ENCODE data around the gene TRPM8.
"Not testable (repeated sequence)": the region's sequence is repeated elsewhere in the genome, so short reads cannot be mapped to it uniquely, and the experiment has no call there.

The TRPM8 gene

DNA sequence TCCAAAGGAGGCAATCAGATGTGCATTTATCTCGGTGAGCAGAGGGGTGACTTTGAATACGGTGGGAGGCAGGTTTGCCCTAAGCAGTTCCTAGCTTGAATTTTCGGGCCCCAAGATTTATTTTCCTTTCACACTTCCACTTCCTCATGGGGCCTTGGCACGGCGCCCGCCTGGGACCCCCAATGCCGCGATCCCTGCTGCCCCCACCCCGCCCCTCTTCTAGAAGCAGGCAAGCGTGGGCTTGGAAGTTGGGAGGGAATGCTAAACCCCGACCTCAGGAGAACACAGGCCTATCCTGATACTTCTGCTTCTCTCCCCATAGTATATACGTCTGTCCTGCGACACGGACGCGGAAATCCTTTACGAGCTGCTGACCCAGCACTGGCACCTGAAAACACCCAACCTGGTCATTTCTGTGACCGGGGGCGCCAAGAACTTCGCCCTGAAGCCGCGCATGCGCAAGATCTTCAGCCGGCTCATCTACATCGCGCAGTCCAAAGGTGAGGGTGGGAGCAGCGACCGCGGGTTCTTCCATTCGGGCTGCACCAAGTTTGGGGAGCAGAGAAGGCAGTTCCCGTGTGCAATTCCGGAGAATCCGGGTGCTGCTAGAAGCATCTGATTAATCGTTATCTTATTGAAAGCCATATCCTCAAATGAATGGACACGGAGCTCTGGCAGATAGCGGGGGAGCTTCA, 21.6 kb downstream of the TRPM8 start:
- no peak for DNase-seq (ENCODE audit: low read depth in 2 of 2)

GRCh38 chr2:233940376-233941276, 23.5 kb downstream of the TRPM8 start:
- no peak for DNase-seq (ENCODE audit: low read depth in 2 of 2)

GRCh38 chr2:233942731-233943130, 25.6 kb downstream of the TRPM8 start:
- DNase-seq (ENCODE audit: low read depth in 2 of 2): no peak

- no peak for DNase-seq (ENCODE audit: low read depth in 2 of 2)
Observed at GRCh38 chr2:233944269-233944668, 27.1 kb downstream of the TRPM8 start.

DNA sequence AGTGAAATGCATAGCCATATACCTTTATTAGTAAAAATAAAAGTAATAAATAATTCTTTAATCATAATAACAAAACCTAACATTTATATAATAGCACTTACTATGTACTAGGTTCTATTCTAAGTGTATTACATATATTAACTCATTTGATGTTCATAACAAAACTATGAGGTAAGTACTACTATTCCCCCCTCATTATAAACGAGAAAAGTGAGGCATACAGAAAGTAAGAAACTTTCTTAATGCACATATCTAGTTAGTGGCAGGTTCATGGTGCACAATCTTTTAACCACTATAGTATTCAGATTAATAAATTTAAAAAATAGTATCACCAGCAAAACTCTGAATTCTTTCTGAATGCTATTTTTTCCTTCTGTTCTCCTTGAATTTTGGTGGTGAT, 27.5 kb downstream of the TRPM8 start:
- DNase-seq (ENCODE audit: low read depth in 2 of 2): no peak

- DNase-seq (ENCODE audit: low read depth in 2 of 2): no peak
Observed at GRCh38 chr2:233945146-233945545, 28.0 kb downstream of the TRPM8 start.

DNA sequence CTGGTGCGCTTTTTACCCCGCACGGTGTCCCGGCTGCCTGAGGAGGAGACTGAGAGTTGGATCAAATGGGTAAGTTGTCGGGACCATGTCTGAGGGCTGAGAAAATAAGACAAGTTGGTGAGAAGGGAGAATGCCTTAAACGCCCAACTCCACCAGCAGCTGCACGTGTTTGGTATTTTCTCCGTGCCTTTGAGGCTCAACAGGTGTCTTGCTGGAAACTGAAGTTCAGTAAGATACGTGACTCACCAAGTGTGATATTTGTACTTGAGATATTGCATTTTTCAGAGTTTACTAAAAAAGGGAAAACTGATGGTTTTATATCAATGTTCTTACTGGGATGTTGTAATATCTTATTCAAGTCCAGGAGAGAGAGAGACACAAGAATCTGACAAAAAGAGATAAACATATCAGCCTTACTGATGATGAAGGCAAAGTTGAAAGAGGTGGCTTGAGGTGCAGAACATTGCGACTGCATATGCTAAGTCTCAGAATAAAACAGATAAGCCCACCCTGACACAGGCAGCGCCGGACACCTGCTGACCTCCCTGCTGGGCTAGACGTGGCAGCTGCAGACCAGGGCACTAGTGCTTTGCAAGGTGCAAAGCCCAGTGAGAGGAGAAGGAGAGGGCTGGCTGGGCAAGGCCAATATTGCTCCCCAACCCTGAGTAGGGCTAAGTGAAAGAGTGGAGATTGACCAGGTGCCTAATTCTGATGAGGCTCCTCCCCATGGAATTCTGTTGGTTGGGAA, 33.1 kb downstream of the TRPM8 start:
- DNase-seq (ENCODE audit: low read depth in 2 of 2): no peak

DNA sequence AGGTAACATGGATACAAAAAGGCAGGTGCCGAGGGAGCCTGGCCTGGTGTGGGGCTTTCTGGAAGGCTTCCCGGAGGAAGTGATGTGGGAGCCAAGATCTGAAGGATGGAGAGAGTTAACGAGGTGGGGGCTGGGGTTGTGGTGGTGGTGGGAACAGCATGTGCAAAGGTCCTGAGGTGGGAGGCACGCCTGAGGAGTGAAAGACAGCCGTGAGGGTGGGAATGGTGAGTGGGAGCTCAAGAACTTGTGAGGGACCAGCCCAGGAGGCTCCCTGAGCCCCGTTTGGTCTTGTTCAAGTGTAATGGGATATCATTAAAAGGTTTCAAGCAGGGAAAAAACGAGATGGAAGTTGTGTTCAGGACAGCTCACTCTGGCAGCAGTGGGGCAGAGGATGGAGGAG, 35.2 kb downstream of the TRPM8 start:
- no peak for DNase-seq (ENCODE audit: low read depth in 2 of 2)

GRCh38 chr2:233953087-233953801, 36.1 kb downstream of the TRPM8 start:
- no peak for DNase-seq (ENCODE audit: low read depth in 2 of 2)

DNA sequence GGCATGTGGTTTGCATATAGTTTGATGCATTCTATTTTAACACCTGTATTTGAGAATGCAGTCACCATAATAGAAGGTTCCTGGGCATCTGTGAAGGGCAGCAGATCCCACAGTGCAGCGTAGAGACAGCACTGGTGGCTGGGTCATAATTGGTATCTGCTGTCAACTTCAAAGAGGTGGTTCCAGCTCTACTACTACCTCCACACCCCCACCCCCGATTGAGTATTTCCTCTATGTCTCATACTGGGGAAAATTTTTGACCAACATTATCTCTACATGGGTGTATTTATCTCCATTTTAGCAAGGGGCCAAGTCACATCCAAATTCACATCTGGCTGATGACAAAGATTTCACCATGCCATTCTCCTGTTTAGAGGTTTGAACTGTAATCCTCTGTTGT, 43.0 kb downstream of the TRPM8 start:
- DNase-seq (ENCODE audit: low read depth in 2 of 2): no peak

- no peak for DNase-seq (ENCODE audit: low read depth in 2 of 2)
Observed at GRCh38 chr2:233961905-233962304, 44.7 kb downstream of the TRPM8 start.

DNA sequence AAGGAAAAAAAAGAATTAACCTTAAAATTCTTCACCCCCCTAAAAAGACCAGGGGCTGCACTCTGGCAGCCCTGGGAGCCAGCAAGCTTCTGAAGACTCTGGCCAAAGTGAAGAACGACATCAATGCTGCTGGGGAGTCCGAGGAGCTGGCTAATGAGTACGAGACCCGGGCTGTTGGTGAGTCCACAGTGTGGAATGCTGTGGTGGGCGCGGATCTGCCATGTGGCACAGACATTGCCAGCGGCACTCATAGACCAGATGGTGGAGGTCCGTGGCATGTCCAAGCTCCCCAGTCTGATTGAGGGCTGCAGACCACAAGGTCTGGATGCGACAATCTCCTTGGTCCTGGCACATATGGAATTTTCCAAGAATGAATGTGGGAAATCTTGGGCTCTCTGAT, 47.4 kb downstream of the TRPM8 start:
- no peak for DNase-seq (ENCODE audit: low read depth in 2 of 2)

DNA sequence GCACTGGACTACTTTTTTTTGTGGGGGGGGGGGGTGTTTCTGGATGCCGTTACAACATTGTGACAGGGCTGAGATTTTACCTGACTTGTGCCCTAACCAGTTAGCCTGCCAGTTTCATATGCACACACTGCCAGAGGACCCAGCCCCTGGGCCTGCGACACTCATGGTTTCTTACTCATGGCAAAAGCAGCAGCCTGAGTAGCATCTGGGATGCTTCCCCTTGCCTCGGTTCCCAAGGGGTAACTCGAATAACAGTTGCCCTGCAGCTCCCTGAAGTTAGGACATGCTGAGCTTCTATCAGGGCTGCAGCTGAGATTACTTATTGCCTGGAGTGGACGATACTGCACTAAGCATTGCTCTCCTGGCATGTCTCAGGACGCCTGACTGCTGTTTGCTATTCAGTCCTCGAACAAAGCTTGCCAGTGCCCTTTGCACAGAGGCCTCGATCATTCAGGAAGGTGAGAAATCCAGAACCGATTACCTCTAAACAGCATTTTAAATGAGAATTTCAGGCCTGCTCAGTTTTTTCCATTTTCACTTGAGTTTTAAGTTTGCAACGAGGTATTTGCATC, 47.9 kb downstream of the TRPM8 start:
- no peak for DNase-seq (ENCODE audit: low read depth in 2 of 2)

GRCh38 chr2:233965646-233966045, 48.5 kb downstream of the TRPM8 start:
- not testable (repeated sequence) for DNase-seq (ENCODE audit: low read depth in 2 of 2)

GRCh38 chr2:233966388-233966787, 49.2 kb downstream of the TRPM8 start:
- no peak for DNase-seq (ENCODE audit: low read depth in 2 of 2)

DNA sequence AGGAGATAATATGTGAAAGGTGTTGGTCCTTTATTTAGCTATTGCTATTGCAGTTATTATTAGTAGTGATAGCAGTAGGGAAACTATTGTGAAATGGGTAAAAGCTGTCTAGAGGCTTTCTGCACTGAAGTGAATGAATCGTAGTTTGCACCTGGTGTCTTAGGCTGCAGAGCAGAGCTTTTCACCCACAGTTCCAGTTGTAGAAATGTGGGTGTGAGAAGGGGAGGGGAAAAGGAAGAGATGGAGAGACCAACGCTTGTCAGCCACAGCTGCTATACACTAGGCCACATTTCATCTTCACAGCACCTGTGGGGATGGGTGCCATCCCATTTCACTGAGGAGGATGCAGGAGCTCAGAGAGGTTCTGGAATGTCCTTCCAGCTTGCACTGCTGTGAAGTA, 50.0 kb downstream of the TRPM8 start:
- no peak for DNase-seq (ENCODE audit: low read depth in 2 of 2)

DNA sequence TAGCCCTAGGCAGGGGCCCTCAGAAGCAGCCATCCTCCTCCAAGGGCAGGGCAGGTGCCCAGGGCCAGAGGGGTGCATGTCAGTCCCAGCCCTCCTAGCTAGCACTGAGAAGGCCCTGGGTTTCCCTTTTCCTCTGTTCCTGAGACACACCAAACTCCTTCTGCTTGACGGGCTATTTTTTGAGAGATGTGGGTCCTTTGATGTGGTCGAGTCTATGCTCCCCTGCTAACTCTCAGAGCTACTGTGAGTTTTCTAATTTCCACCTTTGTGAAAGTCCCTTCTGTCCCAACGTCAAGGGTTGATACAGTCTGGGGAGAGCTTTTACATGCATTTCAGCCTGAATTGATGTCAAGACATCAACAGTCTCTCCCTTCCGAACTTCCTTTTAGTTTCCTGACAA, 51.4 kb downstream of the TRPM8 start:
- no peak for DNase-seq (ENCODE audit: low read depth in 2 of 2)

DNA sequence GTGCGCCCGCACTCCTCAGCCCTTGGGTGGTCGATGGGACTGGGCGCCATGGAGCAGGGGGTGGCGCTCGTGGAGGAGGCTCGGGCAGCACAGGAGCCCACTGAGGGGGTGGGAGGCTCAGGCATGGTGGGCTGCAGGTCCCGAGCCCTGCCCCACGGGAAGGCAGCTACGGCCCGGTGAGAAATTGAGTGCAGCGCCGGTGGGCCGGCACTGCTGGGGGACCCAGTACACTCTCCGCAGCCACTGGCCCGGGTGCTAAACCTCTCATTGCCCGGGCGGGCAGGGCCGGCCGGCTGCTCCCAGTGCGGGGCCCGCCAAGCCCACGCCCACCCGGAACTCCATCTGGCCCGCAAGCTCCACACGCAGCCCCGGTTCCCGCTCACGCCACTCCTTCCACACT, 55.3 kb downstream of the TRPM8 start:
- DNase-seq (ENCODE audit: low read depth in 2 of 2): not testable (repeated sequence)

DNA sequence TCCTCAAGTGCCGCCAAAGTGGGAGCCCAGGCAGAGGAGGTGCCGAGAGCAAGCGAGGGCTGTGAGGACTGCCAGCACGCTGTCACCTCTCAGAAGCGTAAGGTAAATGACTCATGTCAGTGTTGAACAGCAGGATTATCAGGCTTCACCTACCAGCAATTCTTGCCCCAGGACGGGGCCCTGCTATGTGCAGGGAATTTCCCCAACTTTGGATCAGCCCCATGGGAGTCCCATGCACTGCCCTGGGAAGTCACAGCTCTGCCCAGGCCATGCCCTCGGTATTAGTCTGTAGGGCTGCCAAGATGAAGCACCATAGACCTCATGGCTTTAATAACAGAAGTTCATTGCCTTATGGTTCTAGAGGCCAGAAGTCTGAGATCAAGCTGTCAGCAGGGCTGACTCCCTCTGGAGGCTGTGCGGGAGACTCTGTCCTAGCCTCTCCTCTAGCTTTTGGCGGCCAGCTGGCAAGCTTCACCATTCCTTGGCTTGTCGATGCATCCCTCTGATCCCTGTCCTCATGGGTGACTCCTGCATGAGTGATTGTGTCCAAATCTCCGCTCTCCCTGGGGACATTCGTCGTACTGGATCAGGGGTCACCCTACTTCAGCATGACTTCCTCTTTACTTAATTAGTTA, 55.9 kb downstream of the TRPM8 start:
- DNase-seq (ENCODE audit: low read depth in 2 of 2): no peak

GRCh38 chr2:233973786-233974185, 56.6 kb downstream of the TRPM8 start:
- no peak for DNase-seq (ENCODE audit: low read depth in 2 of 2)

DNA sequence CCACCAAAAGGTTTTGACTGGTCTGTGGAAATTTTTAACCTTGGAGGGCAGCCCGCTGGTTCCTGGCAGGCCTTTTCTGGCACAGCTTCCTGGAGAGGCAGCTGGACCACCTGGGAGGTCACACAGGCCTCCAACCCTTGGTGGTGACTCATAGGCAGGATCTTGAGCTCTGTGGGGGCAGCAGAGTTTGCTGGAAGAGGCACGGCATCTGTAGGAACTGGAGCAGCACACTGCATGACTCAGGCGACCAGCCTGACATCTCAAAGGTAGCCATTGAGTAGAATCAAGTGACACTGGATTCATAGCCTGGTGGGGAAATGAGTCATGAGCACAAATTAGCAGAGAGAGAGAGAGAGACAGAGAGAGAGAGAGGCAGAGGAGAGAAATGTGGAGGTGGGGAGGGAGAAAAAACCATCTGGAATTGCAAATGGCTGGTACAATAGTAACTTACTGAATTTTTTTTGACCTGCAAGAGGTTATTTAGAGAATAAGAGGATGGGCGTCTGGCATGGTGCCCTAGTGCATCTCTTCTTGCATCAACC, 57.4 kb downstream of the TRPM8 start:
- DNase-seq (ENCODE audit: low read depth in 2 of 2): no peak

All from stimulated activated CD4-positive, alpha-beta T cell treated with anti-CD3 and anti-CD28 coated beads, Interleukin-1b, Interleukin-23, amount 100 ng/mL, for 4 hours (primary cell).